ENCODE measurements around the gene CDK18. TPM values are rescaled to one million over a fixed set of nuclear protein-coding genes. Genes with fewer than 3 reads are reported as not detected.

The CDK18 gene
- total RNA-seq, 1 experiment from 2014 or later: 38.5 TPM

DNA sequence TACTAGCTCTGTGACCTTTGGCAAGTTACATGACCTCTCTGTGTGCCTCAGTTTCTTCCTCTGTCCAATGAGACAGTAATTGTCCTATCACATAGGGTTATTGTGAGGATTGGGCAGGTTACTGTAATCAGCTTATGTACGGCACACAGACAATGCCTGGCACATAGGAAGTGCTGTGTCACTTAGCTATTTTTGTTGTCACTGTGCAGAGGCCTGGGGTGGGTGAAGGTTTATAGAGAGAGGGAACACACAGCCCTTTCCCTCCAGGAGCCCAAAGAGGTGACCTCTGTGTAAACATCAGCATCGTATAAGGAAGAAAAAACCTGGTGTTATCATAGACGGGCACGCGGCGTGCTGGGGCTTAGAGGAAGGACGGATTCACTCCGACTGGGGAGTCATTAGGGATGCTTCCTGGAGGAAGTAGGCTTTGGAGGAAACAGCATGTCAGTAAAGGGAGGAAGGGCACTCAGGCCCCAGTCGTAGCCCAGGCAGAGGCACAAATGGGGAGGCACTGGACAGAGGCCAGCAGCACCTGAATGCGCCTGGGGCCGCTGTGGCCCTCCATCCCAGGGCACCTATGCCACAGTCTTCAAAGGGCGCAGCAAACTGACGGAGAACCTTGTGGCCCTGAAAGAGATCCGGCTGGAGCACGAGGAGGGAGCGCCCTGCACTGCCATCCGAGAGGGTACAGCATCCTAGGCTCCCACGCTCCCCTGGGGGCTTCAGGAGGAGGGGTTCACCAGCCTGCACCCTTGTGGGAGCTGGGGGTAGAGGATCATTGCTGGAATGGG, 21.2 kb downstream of the CDK18 start:
- H2BK15ac ChIP-seq (ENCODE audit: low read depth, low read length): no peak overlapping the region
- H2BK20ac ChIP-seq (ENCODE audit: low read depth, low read length, poor library complexity, severe bottlenecking): no peak overlapping the region
- WGBS (ENCODE audit: extremely low coverage, insufficient read length, low lambda C conversion rate): no CpG with 5 or more reads among the region's 18 CpGs
- H3K4me2 ChIP-seq (ENCODE audit: insufficient read depth, insufficient read length, low read length): no peak overlapping the region
- H3K27ac Mint-ChIP-seq: peak overlapping the region in 1 of 3 experiments; percentile 15; a peak in 1 of 7 replicates
- H3K4me1 ChIP-seq (ENCODE audit: insufficient read depth, low read length): no peaks in the 10 kb centered on the region
- peaks cover 15 to 50% (median 30%) of the 10 kb centered on the region in 3 experiments; a peak in 6 of 7 replicates for H3K36me3 Mint-ChIP-seq (ENCODE audit: insufficient read depth in 1 of 3, low read depth in 3 of 3)
- H3K4me3 Mint-ChIP-seq: no peak overlapping the region
- no peak overlapping the region for H3K14ac ChIP-seq (ENCODE audit: insufficient read depth, low read length)
- H3K4me1 Mint-ChIP-seq: peaks cover 18 to 34% of the 10 kb centered on the region in 2 experiments
- H2AK5ac ChIP-seq (ENCODE audit: insufficient read length, low read length): no peak overlapping the region
- H3K9me3 Mint-ChIP-seq: no peaks in the 10 kb centered on the region
- DNase-seq: no peak
- no peak overlapping the region for H3K18ac ChIP-seq (ENCODE audit: insufficient read length, low read depth, low read length)
- H3K4ac ChIP-seq (ENCODE audit: low read depth, low read length): no peak overlapping the region
- no peaks in the 10 kb centered on the region for H4K20me1 ChIP-seq (ENCODE audit: control insufficient read depth, insufficient read depth, insufficient read length)
- H2BK12ac ChIP-seq (ENCODE audit: insufficient read length, low read depth, low read length): no peak overlapping the region
- H3K79me2 ChIP-seq (ENCODE audit: insufficient read depth, low read length): no peaks in the 10 kb centered on the region
- H3K23me2 ChIP-seq (ENCODE audit: insufficient read length, low read depth, low read length, poor library complexity, severe bottlenecking): no peaks in the 10 kb centered on the region
- H3K27me3 Mint-ChIP-seq (ENCODE audit: low read depth): no peaks in the 10 kb centered on the region; the same call in 1 of the 2 replicates
- no peak overlapping the region for H3K9ac ChIP-seq (ENCODE audit: extremely low read depth, insufficient read length, low read length)
- no peak for TF ChIP-seq CTCF (conservative IDR thresholded peaks at IDR 0.05)
- H4K91ac ChIP-seq (ENCODE audit: insufficient read length, low read depth, low read length): no peak overlapping the region
- no peak overlapping the region for H2BK120ac ChIP-seq (ENCODE audit: low read depth, low read length, poor library complexity, severe bottlenecking)
- no peak overlapping the region for H3K27ac ChIP-seq (ENCODE audit: insufficient read length, low read depth, low read length)
- H3K9me3 ChIP-seq (ENCODE audit: control insufficient read depth, low read depth, low read length): no peaks in the 10 kb centered on the region
- no peaks in the 10 kb centered on the region for H3K79me1 ChIP-seq (ENCODE audit: insufficient read depth, low read depth, low read length, poor library complexity, severe bottlenecking)
- H3K56ac ChIP-seq (ENCODE audit: insufficient read length, low read depth, low read length): no peak overlapping the region
- H4K8ac ChIP-seq (replicated peaks; ENCODE audit: insufficient read length, low read depth, low read length): no peak overlapping the region
- no peak overlapping the region for H3T11ph ChIP-seq (ENCODE audit: low read length)
- H2BK5ac ChIP-seq (ENCODE audit: insufficient read length, low read length): no peak overlapping the region
- no peak overlapping the region for H4K5ac ChIP-seq (ENCODE audit: insufficient read length, low read depth, low read length)
- no peak overlapping the region for H3K23ac ChIP-seq (ENCODE audit: insufficient read length, low read depth, low read length)
- no peak overlapping the region for H2AFZ ChIP-seq (ENCODE audit: low read length)
- no peaks in the 10 kb centered on the region for H3K27me3 ChIP-seq (ENCODE audit: insufficient read depth, low read length)
